GM12878 (cell line): Measurements from ENCODE around the gene NOP9. TPM values are rescaled to one million over a fixed set of nuclear protein-coding genes. Genes with fewer than 3 reads are reported as not detected.

Experiments
- ATF7 ChIP-seq: fragments of 450-650 bp; IDR thresholded peaks from 2 replicates; pipeline ENCODE4 v1.6.1; 2016; ENCODE audit warnings: low read depth, mild to moderate bottlenecking
- BCLAF1 ChIP-seq: fragments of 450-650 bp; IDR thresholded peaks from 2 replicates; pipeline ENCODE4 v1.6.1; 2017; ENCODE audit warnings: antibody characterized with exemption, mild to moderate bottlenecking, moderate library complexity
- CBX5 ChIP-seq: sonication (generic); IDR thresholded peaks from 2 replicates; pipeline ENCODE4 v1.6.1; 2016; ENCODE audit warnings: low read depth, moderate library complexity, mild to moderate bottlenecking, inconsistent platforms
- CREM ChIP-seq: IDR thresholded peaks from 2 replicates; pipeline ENCODE4 v1.6.1; 2014; ENCODE audit warnings: antibody characterized with exemption, low read depth
- FOXK2 ChIP-seq: fragments of 450-650 bp; IDR thresholded peaks from 2 replicates; pipeline ENCODE4 v1.6.1; 2017; ENCODE audit warnings: mild to moderate bottlenecking, moderate library complexity
- IRF4 ChIP-seq: IDR thresholded peaks from 2 replicates; pipeline ENCODE4 v1.6.1; 2011; ENCODE audit warnings: low read depth, low read length
- SIX5 ChIP-seq: IDR thresholded peaks from 2 replicates; pipeline ENCODE4 v1.6.1; 2011; ENCODE audit warnings: mild to moderate bottlenecking, low read depth, low read length, moderate library complexity; ENCODE audit not compliant: severe bottlenecking
- SREBF1 ChIP-seq: IDR thresholded peaks from 2 replicates; pipeline ENCODE4 v1.6.1; 2012; ENCODE audit warnings: mild to moderate bottlenecking, low read length
- SRF ChIP-seq, 2 experiments: IDR thresholded peaks; 2 replicates each; pipeline ENCODE4 v1.6.1; 2011; ENCODE audit warnings: low read depth in 2 of 2, low read length in 2 of 2, mild to moderate bottlenecking in 1 of 2, moderate library complexity in 1 of 2
- SUPT20H ChIP-seq: IDR thresholded peaks from 2 replicates; pipeline ENCODE4 v1.6.1; 2011; ENCODE audit warnings: low read depth, mild to moderate bottlenecking, low read length, moderate library complexity, borderline replicate concordance; ENCODE audit not compliant: control insufficient read depth
- ZZZ3 ChIP-seq: IDR thresholded peaks from 2 replicates; pipeline ENCODE4 v1.6.1; 2011; ENCODE audit warnings: low read depth; ENCODE audit not compliant: control insufficient read depth, insufficient read length
- polyA plus RNA-seq, 11 experiments: library from polyadenylated mRNA; depleted of rRNA in 4 of 11; unstranded in 6 of 11; stranded (reverse) in 5 of 11; fragments of >200 nt; fragmentation: Nextera tagmentation in 4 of 11; fragmentation: Illumina TruSeq in 1 of 11; extraction: Ambion mirVana in 4 of 11; extraction: Trizol in 1 of 11; gene quantifications; 1 replicate in 1 of 11; 2 replicates in 10 of 11; pipeline versions ENCODE4 v1.2.1 to v1.2.3, GENCODE V29; 2011 to 2016; ENCODE audit warnings: inconsistent platforms in 2 of 11, missing spikeins in 2 of 11, low read depth in 1 of 11
- total RNA-seq, 4 experiments: library from RNA; depleted of rRNA in 3 of 4; stranded (reverse); fragments of >200 nt in 3 of 4; fragmentation: Illumina TruSeq in 1 of 4; extraction: Trizol in 1 of 4; gene quantifications; 2 replicates each; pipeline versions ENCODE4 v1.2.1 to v1.2.3, GENCODE V29; 2013 to 2021

Gene NOP9
- total and polyA plus RNA-seq, 10 of the 15 experiments (the other 5 are each of a cell fraction or from before 2014, with no cell fraction given) = 2.4 to 43.9 (median 20.3) TPM

DNA sequence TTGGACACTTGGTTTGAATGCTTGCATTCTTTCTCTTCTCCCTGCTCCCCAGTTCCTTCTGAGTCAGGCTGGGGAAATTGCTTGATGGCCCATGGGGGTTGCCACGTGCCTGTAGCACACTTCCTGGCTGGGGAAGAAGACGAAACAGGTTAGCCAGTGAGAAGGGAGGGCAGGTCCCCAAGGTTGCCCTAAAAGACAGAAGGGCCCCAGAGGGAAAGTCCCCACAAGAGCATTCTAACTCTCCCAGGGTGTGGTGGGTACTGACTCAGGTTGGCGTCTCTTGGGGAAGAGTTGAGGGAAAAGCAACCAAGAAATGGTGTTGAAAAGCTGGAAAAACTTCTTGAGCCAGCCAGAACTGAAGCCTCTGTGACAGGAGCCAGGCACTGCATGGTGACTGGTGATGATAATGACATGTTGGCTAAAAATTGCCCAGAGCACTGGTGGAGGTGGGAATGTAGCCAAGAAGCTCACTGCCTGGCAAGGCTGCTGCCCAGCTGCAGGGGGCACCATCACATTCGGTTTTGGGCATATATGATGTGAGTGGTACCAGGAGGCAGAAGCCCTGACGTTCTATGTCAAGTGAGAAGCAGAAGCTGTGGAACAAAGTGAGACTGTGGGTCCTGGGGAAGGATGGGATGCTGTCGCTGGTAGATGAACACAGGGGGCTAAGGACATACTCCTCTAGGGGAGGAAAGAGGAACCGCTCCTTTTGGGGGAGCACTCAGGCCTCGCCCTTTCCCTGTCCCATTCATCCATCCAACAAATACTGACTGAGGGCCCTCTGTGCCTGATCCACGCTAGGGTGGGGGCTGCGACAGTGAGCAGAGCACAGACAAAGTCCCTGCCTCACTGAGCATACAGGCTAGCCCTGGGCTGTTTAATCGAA is 20.1 kb upstream of the NOP9 start (continued):
- no peak for TF ChIP-seq BCLAF1
- TF ChIP-seq ZZZ3 = no peak
- TF ChIP-seq ATF7 = peak; percentile 13; the same call in 1 of the 2 replicates
- TF ChIP-seq CBX5 = no peak
- TF ChIP-seq CREM = no peak
- no peak for TF ChIP-seq SRF (IDR thresholded peaks at IDR 0.05; ENCODE audit: low read depth in 2 of 2, low read length in 2 of 2)
- no peak for TF ChIP-seq SUPT20H
- no peak for TF ChIP-seq SREBF1
- TF ChIP-seq SIX5 = no peak
- no peak for TF ChIP-seq FOXK2
- no peak for TF ChIP-seq IRF4
